RWPE1 (cell line): ENCODE measurements around the gene GPR83.

Source experiments
- CTCF ChIA-PET: fragments of 350-600 bp; sonication (Branson Sonifier 250); formaldehyde crosslinking; extraction: SDS; loops from one replicate; lab custom pipeline; 2021; lab: Yijun Ruan, JAX
- POLR2A ChIA-PET: fragments of 400-600 bp; formaldehyde crosslinking; extraction: SDS; loops from one replicate; lab custom pipeline; 2020; ENCODE audit warnings: antibody characterized with exemption; ENCODE audit not compliant: low non-redundant PET; lab: Yijun Ruan, JAX
- DNase-seq: peaks from one replicate; pipeline ENCODE4 v3.0.0; 2012; ENCODE audit warnings: low spot score
- H3K27ac ChIP-seq: fragments of 450-650 bp; 2 replicates; pipeline ENCODE4 v1.5.1; 2017
- CTCF ChIP-seq: fragments of 450-650 bp; conservative IDR thresholded peaks from 2 replicates; pipeline ENCODE4 v1.5.1; 2017; ENCODE audit warnings: low read depth, mild to moderate bottlenecking

GPR83 gene

GRCh38 chr11:94342250-94342649 lies 59.0 kb downstream of the GPR83 start:
- no peak for TF ChIP-seq CTCF
- ChIA-PET CTCF (interaction anchor here (0.6 kb wide), 1 partner anchor 431 kb away, joined by 3 read pairs; no protein-coding TSS in a partner anchor), POLR2A (interaction anchor here (0.7 kb wide), 1 partner anchor 214 kb away, joined by 3 read pairs; no protein-coding TSS in a partner anchor)
- H3K27ac ChIP-seq: no peak overlapping the region
- no peak for DNase-seq

GRCh38 chr11:94338651-94339050 lies 62.6 kb downstream of the GPR83 start:
- ChIA-PET POLR2A (no interaction called here), CTCF (interaction anchor here (0.7 kb wide), 1 partner anchor 575 kb away, joined by 5 read pairs; no protein-coding TSS in a partner anchor)
- TF ChIP-seq CTCF: no peak
- H3K27ac ChIP-seq: no peak overlapping the region
- no peak for DNase-seq

GRCh38 chr11:94336033-94336432 lies 65.2 kb downstream of the GPR83 start:
- POLR2A ChIA-PET: no interaction called here
- DNase-seq: no peak
- CTCF ChIA-PET: interaction anchor here (0.6 to 0.7 kb wide), 2 partner anchors 284 to 519 kb away, joined by 3 read pairs; no protein-coding TSS in a partner anchor
- H3K27ac ChIP-seq: no peak overlapping the region
- no peak for TF ChIP-seq CTCF

- CTCF ChIA-PET: no interaction called here
- TF ChIP-seq CTCF: no peak
- no peak overlapping the region for H3K27ac ChIP-seq
- DNase-seq: no peak
- POLR2A ChIA-PET: no interaction called here
Observed at GRCh38 chr11:94332814-94333213, 68.4 kb downstream of the GPR83 start.

GRCh38 chr11:94330789-94331188 lies 70.4 kb downstream of the GPR83 start:
- no peak for TF ChIP-seq CTCF
- ChIA-PET POLR2A (no interaction called here), CTCF (interaction anchor here (0.8 kb wide), 1 partner anchor 94 kb away, joined by 3 read pairs; no protein-coding TSS in a partner anchor)
- no peak overlapping the region for H3K27ac ChIP-seq
- DNase-seq: peak; percentile 24

- no peak for DNase-seq
- TF ChIP-seq CTCF: no peak
- ChIA-PET POLR2A (no interaction called here), CTCF (no interaction called here)
- H3K27ac ChIP-seq: no peak overlapping the region
Observed at GRCh38 chr11:94329501-94329900, 71.7 kb downstream of the GPR83 start.
